Mesothelial cell of epicardium (in vitro differentiated cells): ENCODE measurements around the gene SLC38A8. TPM values are rescaled to one million over a fixed set of nuclear protein-coding genes. Genes with fewer than 3 reads are reported as not detected.

Source experiments
- DNase-seq, 2 experiments: peaks; one replicate each; pipeline ENCODE4 v3.0.0; 2021; ENCODE audit warnings: low spot score in 2 of 2; ENCODE audit not compliant: unreplicated experiment in 2 of 2
- H3K27ac Mint-ChIP-seq: 2 replicates; pipeline ENCODE4 v1.8.0; 2021; ENCODE audit warnings: mixed read lengths
- H3K27me3 Mint-ChIP-seq: 2 replicates; pipeline ENCODE4 v1.8.0; 2021; ENCODE audit warnings: low read depth, mixed read lengths
- H3K36me3 Mint-ChIP-seq: 2 replicates; pipeline ENCODE4 v1.8.0; 2021; ENCODE audit warnings: mixed read lengths
- H3K4me1 Mint-ChIP-seq: 2 replicates; pipeline ENCODE4 v1.8.0; 2021; ENCODE audit warnings: mixed read lengths
- H3K4me3 Mint-ChIP-seq: 2 replicates; pipeline ENCODE4 v1.8.0; 2021; ENCODE audit warnings: mild to moderate bottlenecking, moderate library complexity, mixed read lengths
- H3K9me3 Mint-ChIP-seq: 2 replicates; pipeline ENCODE4 v1.8.0; 2021; ENCODE audit warnings: mixed read lengths
- CTCF ChIP-seq: fragments of 200-600 bp; sonication (generic); IDR thresholded peaks from one replicate; pipeline ENCODE4 v1.5.0; 2021; ENCODE audit warnings: antibody characterized with exemption; ENCODE audit not compliant: unreplicated experiment
- total RNA-seq: library from RNA; stranded (reverse); gene quantifications from 3 replicates; pipeline ENCODE4 v1.2.1, GENCODE V29; 2021

SLC38A8 gene
- total RNA-seq, 1 donor from 2014 or later, result not detected

GRCh38 chr16:84036131-84036530 is 6.5 kb downstream of the SLC38A8 start:
- H3K4me1 Mint-ChIP-seq, result no peaks in the 10 kb centered on the region
- peaks cover 4% of the 10 kb centered on the region for H3K9me3 Mint-ChIP-seq
- no peak overlapping the region for H3K27ac Mint-ChIP-seq
- DNase-seq, result no peak
- no peaks in the 10 kb centered on the region for H3K36me3 Mint-ChIP-seq
- no peak for TF ChIP-seq CTCF
- H3K4me3 Mint-ChIP-seq, result no peak overlapping the region
- peaks cover 31% of the 10 kb centered on the region for H3K27me3 Mint-ChIP-seq

GRCh38 chr16:84034516-84034915 is 8.1 kb downstream of the SLC38A8 start:
- no peak for DNase-seq
- Mint-ChIP-seq H3K27me3 (peaks cover 26% of the 10 kb centered on the region), H3K9me3 (peaks cover 4% of the 10 kb centered on the region), H3K36me3 (no peaks in the 10 kb centered on the region), H3K4me3 (no peak overlapping the region), H3K27ac (no peak overlapping the region), H3K4me1 (no peaks in the 10 kb centered on the region)
- no peak for TF ChIP-seq CTCF

- no peak for TF ChIP-seq CTCF
- Mint-ChIP-seq H3K27me3 (peaks cover 21% of the 10 kb centered on the region), H3K9me3 (peaks cover 4% of the 10 kb centered on the region), H3K36me3 (no peaks in the 10 kb centered on the region), H3K4me1 (no peaks in the 10 kb centered on the region), H3K27ac (no peak overlapping the region), H3K4me3 (no peak overlapping the region)
- no peak for DNase-seq
Measured at GRCh38 chr16:84033251-84034195, 9.1 kb downstream of the SLC38A8 start.

- Mint-ChIP-seq H3K9me3 (peaks cover 4% of the 10 kb centered on the region), H3K27me3 (peaks cover 19% of the 10 kb centered on the region), H3K4me1 (peaks cover 3% of the 10 kb centered on the region), H3K36me3 (no peaks in the 10 kb centered on the region), H3K4me3 (no peak overlapping the region), H3K27ac (no peak overlapping the region)
- no peak for TF ChIP-seq CTCF
- no peak for DNase-seq
Measured at GRCh38 chr16:84032458-84033178, 10.0 kb downstream of the SLC38A8 start.

- Mint-ChIP-seq H3K4me3 (no peak overlapping the region), H3K27me3 (peaks cover 19% of the 10 kb centered on the region), H3K9me3 (peaks cover 4% of the 10 kb centered on the region), H3K27ac (no peak overlapping the region), H3K4me1 (peaks cover 4% of the 10 kb centered on the region), H3K36me3 (no peaks in the 10 kb centered on the region)
- no peak for DNase-seq
- TF ChIP-seq CTCF, result no peak
Measured at GRCh38 chr16:84031556-84031955, 11.0 kb downstream of the SLC38A8 start.
